Neural progenitor cell (in vitro differentiated cells): ENCODE results near the gene DPH5.

Experiments
- CTCF ChIP-seq: fragments of 200-600 bp; sonication (generic); IDR thresholded peaks from 2 replicates; pipeline ENCODE4 v1.5.1; 2017; ENCODE audit warnings: antibody characterized with exemption, mild to moderate bottlenecking
- EZH2 ChIP-seq: fragments of 200-600 bp; sonication (generic); IDR thresholded peaks from 2 replicates; pipeline ENCODE4 v1.6.1; 2017; ENCODE audit warnings: antibody characterized with exemption, mild to moderate bottlenecking, moderate library complexity
- EZH2phosphoT487 ChIP-seq: fragments of 200-600 bp; sonication (generic); IDR thresholded peaks from 2 replicates; pipeline ENCODE4 v1.6.1; 2017; ENCODE audit warnings: antibody characterized with exemption

GRCh38 chr1:100971021-100971420 lies 54.6 kb downstream of the DPH5 start:
- TF ChIP-seq CTCF = no peak
- no peak for TF ChIP-seq EZH2
- TF ChIP-seq EZH2phosphoT487 = no peak
